K562 (cell line): ENCODE measurements around the gene KCNE1. TPM values are rescaled to one million over a fixed set of nuclear protein-coding genes. Genes with fewer than 3 reads are reported as not detected.

Experiments used
- ATAC-seq: fragments of 200-7000 bp; cut with Tn5 transposase; 3 replicates; pipeline ENCODE4 v1.9.1; 2020; ENCODE audit warnings: moderate library complexity
- BruUV-seq: library from RNA; stranded (reverse); fragments of 400-500 nt; replicated peaks from 2 replicates; lab custom pipeline; 2021; lab: Mats Ljungman, UMichigan
- CTCF ChIA-PET: fragments of 300-600 bp; formaldehyde crosslinking; extraction: SDS; loops from one replicate; lab custom pipeline; 2021; ENCODE audit warnings: low intra/inter-chr PET ratio; lab: Yijun Ruan, JAX
- POLR2A ChIA-PET: fragments of 300-600, 350-650 bp; sonication (Branson Sonifier 250); formaldehyde crosslinking; extraction: SDS; loops from one replicate; lab custom pipeline; 2021; ENCODE audit warnings: antibody characterized with exemption, inconsistent platforms; lab: Yijun Ruan, JAX
- DNase-seq, 4 experiments: peaks; one replicate each; pipeline versions ENCODE4 v3.0.0 to v3.0.0-alpha.2; 2011 to 2018; ENCODE audit warnings: low spot score in 3 of 4, mixed read lengths in 3 of 4; ENCODE audit errors: extremely low read depth in 1 of 4
- FAIRE-seq: peaks from 2 replicates; lab custom pipeline; 2011; peaks lifted over from hg19 to GRCh38; lab: Jason Lieb, UNC
- H2AFZ ChIP-seq: 2 replicates; pipeline ENCODE4 v1.6.0; 2011; ENCODE audit warnings: low read depth, low read length, control low read depth, inconsistent platforms
- H3K27ac ChIP-seq: fragments of 200-600 bp; 3 replicates; pipeline ENCODE4 v1.8.0; 2011; ENCODE audit warnings: low read depth, mild to moderate bottlenecking, control low read depth, inconsistent platforms, low read length, moderate library complexity, mixed read lengths; ENCODE audit errors: extremely low read depth
- H3K27me3 ChIP-seq, 2 experiments: fragments of 300-600 bp in 1 of 2; 2 replicates in 1 of 2; 3 replicates in 1 of 2; pipeline versions ENCODE4 v1.6.0 to v1.8.0; 2011; ENCODE audit warnings: inconsistent platforms in 2 of 2, low read length in 2 of 2, mild to moderate bottlenecking in 1 of 2, mixed read lengths in 1 of 2, moderate library complexity in 1 of 2; ENCODE audit not compliant: control insufficient read depth in 2 of 2, insufficient read depth in 2 of 2
- H3K36me3 ChIP-seq: fragments of 300-600 bp; 3 replicates; pipeline ENCODE4 v1.8.0; 2011; ENCODE audit warnings: mild to moderate bottlenecking, low read length, inconsistent platforms; ENCODE audit not compliant: control insufficient read depth, insufficient read depth
- H3K4me1 ChIP-seq, 2 experiments: fragments of 200-600 bp in 1 of 2; replicated peaks in 1 of 2; 2 replicates in 1 of 2; 3 replicates in 1 of 2; pipeline versions ENCODE4 v1.5.1 to v1.8.0; 2011; ENCODE audit warnings: inconsistent platforms in 2 of 2, low read length in 2 of 2, mild to moderate bottlenecking in 1 of 2, mixed read lengths in 1 of 2, moderate library complexity in 1 of 2; ENCODE audit not compliant: control insufficient read depth in 2 of 2, insufficient read depth in 2 of 2
- H3K4me2 ChIP-seq: 2 replicates; pipeline ENCODE4 v1.6.1; 2011; ENCODE audit warnings: low read length, control low read depth, inconsistent platforms, mixed read lengths; ENCODE audit not compliant: insufficient read depth
- H3K4me3 ChIP-seq: fragments of 200-600 bp; sonication (generic), shearing (Covaris generic); 2 replicates; pipeline ENCODE4 v1.5.1; 2016; ENCODE audit warnings: control low read depth, inconsistent platforms
- H3K79me2 ChIP-seq: fragments of 200-600 bp; 3 replicates; pipeline ENCODE4 v1.8.0; 2011; ENCODE audit warnings: low read length, inconsistent platforms; ENCODE audit not compliant: control insufficient read depth, insufficient read depth
- H3K9ac ChIP-seq, 2 experiments: 2 replicates each; pipeline versions ENCODE4 v1.6.0 to v1.6.1; 2011; ENCODE audit warnings: low read depth in 2 of 2, low read length in 2 of 2, control low read depth in 1 of 2, inconsistent platforms in 1 of 2, mild to moderate bottlenecking in 1 of 2, mixed read lengths in 1 of 2; ENCODE audit not compliant: insufficient read depth in 1 of 2
- H3K9me1 ChIP-seq: one replicate; pipeline ENCODE4 v1.6.0; 2011; ENCODE audit warnings: inconsistent platforms, mild to moderate bottlenecking, low read length, moderate library complexity; ENCODE audit not compliant: control insufficient read depth, insufficient read depth
- H3K9me3 ChIP-seq: replicated peaks from 2 replicates; pipeline ENCODE4 v1.5.1; 2011; ENCODE audit warnings: low read depth, low read length, inconsistent platforms; ENCODE audit not compliant: control insufficient read depth, insufficient read depth
- H4K20me1 ChIP-seq: replicated peaks from 2 replicates; pipeline ENCODE4 v1.6.1; 2011; ENCODE audit warnings: low read length, inconsistent platforms, mixed read lengths; ENCODE audit not compliant: control insufficient read depth, insufficient read depth
- C11orf30 ChIP-seq: fragments of 450-650 bp; IDR thresholded peaks from 2 replicates; pipeline ENCODE4 v1.6.1; 2016; ENCODE audit warnings: low read depth, mild to moderate bottlenecking
- REST ChIP-seq, 2 experiments: fragments of 450-650 bp; formaldehyde crosslinking in 1 of 2; IDR thresholded peaks; 2 replicates each; pipeline versions ENCODE4 v1.4.0 to v1.6.1; 2014 to 2020; ENCODE audit warnings: mild to moderate bottlenecking in 2 of 2, borderline replicate concordance in 1 of 2, low read depth in 1 of 2
- WGBS: fragments of 100-300 bp; shearing (Covaris generic); methylation state at CpG from one replicate; pipeline ENCODE4 v1.1.6; 2016; ENCODE audit warnings: low coverage, mixed read lengths; ENCODE audit not compliant: insufficient coverage; ENCODE audit errors: missing lambda C conversion rate; 5-methylcytosine and 5-hydroxymethylcytosine counted together
- in situ Hi-C: fragments of 300-500 bp; cut with MboI; formaldehyde crosslinking; loops from 4 replicates; pipeline ENCODE4 v1.15.0; 2018; ENCODE audit warnings: inconsistent platforms, mixed read lengths
- intact Hi-C: fragments of 100-400 bp; cut with micrococcal nuclease; formaldehyde crosslinking; loops from 2 replicates; pipeline ENCODE4 v1.14.2; 2022
- polyA plus RNA-seq, 8 experiments: library from polyadenylated mRNA; depleted of rRNA in 4 of 8; stranded (reverse) in 5 of 8; unstranded in 3 of 8; fragments of >200 nt; fragmentation: Nextera tagmentation in 2 of 8; fragmentation: Illumina TruSeq in 1 of 8; extraction: Ambion mirVana in 2 of 8; extraction: Trizol in 1 of 8; gene quantifications; 2 replicates each; pipeline versions ENCODE4 v1.2.1 to v1.2.3, GENCODE V29; 2011 to 2014; ENCODE audit warnings: inconsistent platforms in 1 of 8, missing spikeins in 1 of 8
- total RNA-seq, 7 experiments: library from RNA; depleted of rRNA in 6 of 7; stranded (reverse); fragments of >200 nt in 6 of 7; fragmentation: Illumina TruSeq in 2 of 7; extraction: Trizol in 2 of 7; gene quantifications; 2 replicates each; pipeline versions ENCODE4 v1.2.1 to v1.2.3, GENCODE V29; 2011 to 2021; ENCODE audit warnings: low replicate concordance in 1 of 7

KCNE1 gene
- total and polyA plus RNA-seq, 9 of the 15 experiments (the other 6 are each of a cell fraction or from before 2014, with no cell fraction given), result 0.05 to 0.22 (median 0.11) TPM; not detected in 3

- DNase-seq (no peak), FAIRE-seq (no peak), ATAC-seq (no peak)
- H3K4me1 ChIP-seq, result peaks cover 0 to 7% of the 10 kb centered on the region in 2 experiments; a peak in 2 of 5 replicates
- no peaks in the 10 kb centered on the region for H3K9me1 ChIP-seq
- in situ Hi-C loops (no loop called here), intact Hi-C loops (no loop called here)
- BruUV-seq, result no TSS peak
- 7% methylated on average over 5 of the region's 5 CpGs for WGBS
- no peak overlapping the region for H3K9ac ChIP-seq
- H3K27me3 ChIP-seq, result no peaks in the 10 kb centered on the region; a peak in 2 of 5 replicates
- no peaks in the 10 kb centered on the region for H3K36me3 ChIP-seq
- POLR2A ChIA-PET, result no interaction called here
- H3K27ac ChIP-seq, result no peak overlapping the region
- CTCF ChIA-PET, result no interaction called here
- no peak overlapping the region for H2AFZ ChIP-seq
- no peaks in the 10 kb centered on the region for H3K79me2 ChIP-seq
- no peaks in the 10 kb centered on the region; the same call in 1 of the 2 replicates for H3K9me3 ChIP-seq
- no peaks in the 10 kb centered on the region for H4K20me1 ChIP-seq
- no peak overlapping the region for H3K4me3 ChIP-seq
- H3K4me2 ChIP-seq, result no peak overlapping the region
- TF ChIP-seq C11orf30 (0 out of 2 replicates have a peak, but pooled peaks have one; percentile 7), REST (IDR thresholded peaks at IDR 0.05; ENCODE audit: borderline replicate concordance) (no peak), REST (CRISPR knock-in tag; IDR thresholded peaks at IDR 0.05; ENCODE audit: low read depth) (no peak)
Observed at GRCh38 chr21:34540206-34540605, 28.2 kb upstream of the KCNE1 start.
